22Rv1 (cell line): ENCODE data around the gene NHEJ1.

Source experiments
- H3K27ac ChIP-seq: fragments of 450-650 bp; 2 replicates; pipeline ENCODE4 v1.5.1; 2017
- ZFX ChIP-seq: fragments of 450-650 bp; IDR thresholded peaks from 2 replicates; pipeline ENCODE4 v1.6.1; 2017; ENCODE audit warnings: antibody characterized with exemption, borderline replicate concordance
- TF ChIP-seq, protein P1 (sequence below): fragments of 450-650 bp; IDR thresholded peaks from 2 replicates; pipeline ENCODE4 v1.5.1; 2017; ENCODE audit warnings: mild to moderate bottlenecking

NHEJ1 gene

DNA sequence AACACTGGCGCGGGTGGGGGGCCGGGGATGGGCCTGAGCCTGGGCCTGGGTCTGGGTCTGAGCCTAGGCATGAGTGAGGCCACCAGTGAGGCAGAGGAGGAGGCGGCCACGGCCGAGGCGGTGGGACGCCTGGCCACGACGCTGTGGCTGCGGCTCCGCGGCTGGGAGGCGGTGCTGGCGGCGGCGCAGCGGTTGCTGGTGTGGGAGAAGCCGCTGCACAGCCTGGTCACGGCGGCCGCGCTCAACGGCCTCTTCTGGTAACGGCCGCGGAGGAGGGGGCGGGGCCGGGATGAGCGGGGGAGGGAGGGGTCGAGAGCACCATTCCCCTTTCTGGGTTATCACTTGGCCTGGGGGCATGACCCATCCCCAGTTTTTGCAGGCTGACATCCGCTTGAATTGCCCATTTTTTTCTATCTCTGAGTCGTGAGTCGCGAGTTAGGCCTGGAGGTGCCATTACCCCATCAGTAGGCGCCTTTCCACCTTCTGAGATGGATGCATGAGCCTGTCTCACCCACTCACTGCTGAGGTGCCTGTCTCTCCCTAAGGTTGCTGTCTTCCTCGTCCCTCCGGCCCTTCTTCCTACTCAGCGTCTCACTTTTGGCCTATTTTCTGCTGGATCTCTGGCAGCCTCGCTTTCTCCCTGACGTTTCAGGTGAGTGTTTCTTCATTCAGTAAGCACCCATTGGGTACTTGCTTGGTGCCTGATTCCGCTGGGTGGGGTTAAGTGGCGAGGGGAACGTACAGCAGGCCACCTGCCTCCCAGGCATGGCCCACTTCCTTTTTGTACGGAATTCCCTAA lies 18.0 kb upstream of the NHEJ1 start:
- H3K27ac ChIP-seq = peak overlapping the region; percentile 98

DNA sequence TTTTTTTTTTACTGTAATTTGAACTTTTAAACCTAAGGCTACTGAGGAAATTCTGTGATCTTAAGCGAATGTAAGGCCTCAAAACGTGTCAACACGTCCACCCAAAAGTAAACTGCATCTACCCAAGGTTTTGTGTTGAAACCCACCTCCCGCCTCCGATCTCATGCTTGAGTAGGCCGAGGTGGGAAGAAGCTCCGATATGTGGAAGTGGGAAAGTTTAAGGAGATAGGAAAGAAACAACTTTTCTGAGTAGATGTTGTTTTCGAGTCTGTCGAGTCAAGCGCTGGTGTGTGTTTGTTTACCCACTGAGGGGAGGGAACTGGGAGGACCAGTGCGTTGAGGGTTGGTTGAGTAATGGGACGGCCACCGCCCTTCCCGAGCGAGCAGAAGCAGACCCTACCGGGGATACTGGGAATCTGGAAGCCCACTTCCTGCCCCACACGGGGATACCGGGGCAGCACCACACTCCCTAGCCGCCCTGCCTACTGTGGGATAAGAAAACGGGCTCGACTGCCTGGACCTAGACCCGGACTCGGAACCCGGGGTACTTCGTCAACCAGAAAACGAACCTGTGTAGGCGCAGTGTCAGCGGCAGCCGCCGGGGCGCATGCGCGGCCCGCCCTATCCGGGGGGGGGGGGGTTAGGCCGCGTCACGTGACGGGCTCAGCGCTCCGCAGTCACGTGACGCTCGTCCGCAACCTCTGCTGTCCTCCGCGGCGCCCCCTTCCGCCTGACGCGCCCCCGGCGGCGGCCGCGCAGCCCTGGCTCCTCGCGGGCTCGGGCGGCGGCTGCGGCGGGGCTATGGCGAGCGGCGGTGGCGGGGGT lies 17.1 kb upstream of the NHEJ1 start, which contains the start of gene RETREG2:
Gene RETREG2, plus strand, starts transcription at position 724 of the 825 bp plus-strand sequence. Its CDS starts 78 bp downstream, at position 802.
- peak within 1 kb of the TSS; percentile 98 for H3K27ac ChIP-seq
- TF ChIP-seq, protein P1, sequence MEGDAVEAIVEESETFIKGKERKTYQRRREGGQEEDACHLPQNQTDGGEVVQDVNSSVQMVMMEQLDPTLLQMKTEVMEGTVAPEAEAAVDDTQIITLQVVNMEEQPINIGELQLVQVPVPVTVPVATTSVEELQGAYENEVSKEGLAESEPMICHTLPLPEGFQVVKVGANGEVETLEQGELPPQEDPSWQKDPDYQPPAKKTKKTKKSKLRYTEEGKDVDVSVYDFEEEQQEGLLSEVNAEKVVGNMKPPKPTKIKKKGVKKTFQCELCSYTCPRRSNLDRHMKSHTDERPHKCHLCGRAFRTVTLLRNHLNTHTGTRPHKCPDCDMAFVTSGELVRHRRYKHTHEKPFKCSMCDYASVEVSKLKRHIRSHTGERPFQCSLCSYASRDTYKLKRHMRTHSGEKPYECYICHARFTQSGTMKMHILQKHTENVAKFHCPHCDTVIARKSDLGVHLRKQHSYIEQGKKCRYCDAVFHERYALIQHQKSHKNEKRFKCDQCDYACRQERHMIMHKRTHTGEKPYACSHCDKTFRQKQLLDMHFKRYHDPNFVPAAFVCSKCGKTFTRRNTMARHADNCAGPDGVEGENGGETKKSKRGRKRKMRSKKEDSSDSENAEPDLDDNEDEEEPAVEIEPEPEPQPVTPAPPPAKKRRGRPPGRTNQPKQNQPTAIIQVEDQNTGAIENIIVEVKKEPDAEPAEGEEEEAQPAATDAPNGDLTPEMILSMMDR = peak; percentile 70
- TF ChIP-seq ZFX = no peak

More for the DNA sequence above, 18.0 kb upstream of the NHEJ1 start:
- TF ChIP-seq, protein P1 = peak; percentile 34; the same call in 1 of the 2 replicates
- TF ChIP-seq ZFX = no peak

DNA sequence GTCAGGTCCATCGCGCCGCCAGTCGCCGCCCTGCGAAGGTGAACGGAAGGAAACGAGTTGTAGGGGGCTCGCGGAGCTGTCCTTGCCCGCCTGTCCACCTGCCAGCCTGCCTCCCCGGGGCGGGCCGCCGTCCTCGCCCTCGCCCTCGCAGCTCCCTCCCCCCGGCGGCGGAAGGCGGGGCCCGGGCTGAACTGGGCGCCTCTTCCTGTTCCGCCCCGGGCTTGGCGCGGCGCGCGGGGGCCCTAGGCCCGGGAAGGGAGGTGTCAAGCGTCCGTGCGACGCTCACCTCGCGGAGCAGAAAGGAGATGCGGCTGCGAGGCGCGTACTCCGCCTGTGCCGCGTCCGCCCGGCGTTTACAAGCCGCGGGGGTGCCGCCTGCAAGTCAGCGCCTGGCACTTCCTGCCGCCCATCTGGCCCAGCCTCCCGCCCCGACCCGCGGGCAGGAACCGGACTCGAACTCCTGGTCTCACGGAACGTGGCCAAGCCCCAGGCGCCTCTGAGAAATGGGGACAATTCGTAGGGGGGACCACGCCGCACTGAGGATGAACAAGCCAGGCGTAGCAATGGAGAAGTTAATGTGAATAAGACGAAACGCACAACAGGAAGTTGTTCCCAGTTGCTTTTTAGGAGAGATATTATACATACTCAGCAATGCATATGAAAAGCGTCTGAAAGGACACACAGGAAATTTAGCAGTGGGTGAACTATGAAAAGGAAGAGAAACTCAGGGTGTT lies 16.4 kb upstream of the NHEJ1 start, which contains the start of gene CNPPD1:
Gene CNPPD1, minus strand, starts transcription at position 108 of the 734 bp plus-strand sequence. Its CDS starts 97 bp downstream, at position 11.
- H3K27ac ChIP-seq = peak within 1 kb of the TSS; percentile 98
- no peak for TF ChIP-seq ZFX
- TF ChIP-seq, protein P1 = no peak

DNA sequence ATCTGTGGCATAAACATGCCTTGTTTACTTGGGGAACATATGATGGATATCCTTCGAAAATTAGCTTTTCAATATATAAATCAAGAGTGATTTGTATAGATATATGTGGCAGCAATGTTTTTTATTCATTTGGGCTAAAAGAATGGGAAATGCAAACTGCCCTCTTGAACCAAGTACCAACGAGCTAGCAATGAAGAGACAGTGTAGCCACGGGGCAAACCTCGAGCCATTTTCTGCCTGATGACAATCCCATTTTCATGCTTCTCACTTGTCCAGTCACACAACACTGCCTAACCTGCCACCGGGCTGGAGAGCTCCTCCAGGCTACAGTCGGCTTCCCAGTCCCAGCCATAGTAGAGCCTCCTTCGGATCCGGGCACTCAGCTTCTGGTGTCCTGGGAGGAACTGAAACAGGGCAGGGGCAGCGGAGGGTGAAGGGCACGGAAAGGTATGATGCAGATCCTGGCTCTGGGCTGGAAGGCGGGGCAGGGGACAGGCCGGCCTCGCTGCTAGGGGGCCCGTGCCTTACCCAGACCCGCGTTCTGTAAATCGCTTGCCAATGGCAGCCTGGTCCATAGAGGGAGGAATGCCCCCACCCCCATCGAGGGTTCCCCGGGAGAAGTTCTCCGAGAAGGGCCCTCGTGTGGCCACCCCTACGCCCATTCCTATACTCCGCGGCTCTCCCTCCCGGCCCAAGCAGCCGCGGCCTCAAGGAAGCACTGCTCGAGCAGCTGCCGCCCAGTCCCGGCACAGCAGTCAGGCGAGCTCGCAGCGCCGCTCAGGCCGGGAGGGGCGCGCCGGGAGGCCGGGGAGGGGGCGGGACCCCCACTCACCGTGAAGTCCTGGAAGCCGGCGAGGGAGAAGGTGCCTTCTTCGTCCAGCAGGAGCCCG lies 15.6 kb upstream of the NHEJ1 start:
- peak overlapping the region; percentile 98 for H3K27ac ChIP-seq
- no peak for TF ChIP-seq ZFX
- TF ChIP-seq, protein P1 = peak; percentile 21; the same call in 1 of the 2 replicates

DNA sequence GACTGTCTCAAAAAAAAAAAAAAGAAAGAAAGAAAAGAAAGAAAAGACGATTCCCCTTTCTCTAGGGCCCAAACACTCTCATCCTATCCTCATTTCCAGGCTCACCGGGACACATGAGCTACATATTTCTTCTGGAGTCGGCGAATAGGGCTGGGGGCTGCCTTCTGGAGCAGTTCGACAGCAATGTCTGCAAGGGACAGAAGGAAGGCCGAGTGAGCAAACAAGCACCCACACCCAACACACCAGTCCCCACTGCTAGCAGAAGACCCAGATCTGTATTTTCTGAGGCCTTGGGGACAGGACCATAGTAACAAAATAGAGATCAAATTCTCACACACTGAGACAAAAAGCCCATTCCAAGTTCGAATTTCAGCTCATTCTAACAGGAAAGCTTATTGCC lies 14.9 kb upstream of the NHEJ1 start:
- TF ChIP-seq, protein P1 = no peak
- no peak for TF ChIP-seq ZFX
- peak overlapping the region; percentile 98; the same call in 1 of the 2 replicates for H3K27ac ChIP-seq

DNA sequence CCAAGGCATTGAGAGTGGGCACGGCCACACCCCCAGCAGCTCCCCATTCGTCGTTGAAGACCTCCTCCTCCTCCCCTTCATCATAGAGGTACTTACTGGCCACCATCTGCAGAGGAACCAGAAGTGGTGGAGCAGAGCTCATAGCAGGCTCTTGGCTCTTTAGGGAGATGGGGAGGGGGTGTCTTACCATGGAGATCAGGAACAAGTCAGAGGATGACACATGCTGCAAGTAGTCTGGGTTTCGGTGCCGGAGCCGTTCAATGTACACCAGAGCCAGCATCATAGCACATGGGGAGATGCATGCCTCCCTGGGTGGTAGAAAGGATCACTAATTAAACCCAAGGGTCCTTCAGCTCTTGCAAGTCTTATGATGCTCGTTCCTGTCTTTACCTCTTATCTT lies 14.2 kb upstream of the NHEJ1 start:
- TF ChIP-seq, protein P1 = no peak
- no peak for TF ChIP-seq ZFX
- H3K27ac ChIP-seq = no peak overlapping the region
